Measurements from ENCODE around the gene LTF. TPM values are rescaled to one million over a fixed set of nuclear protein-coding genes. Genes with fewer than 3 reads are reported as not detected.
"Not testable (repeated sequence)": the region's sequence is repeated elsewhere in the genome, so short reads cannot be mapped to it uniquely, and the experiment has no call there.

The LTF gene
- total RNA-seq, 1 donor from 2014 or later: 1.4 TPM

GRCh38 chr3:46498916-46499519 is 34.3 kb upstream of the LTF start:
- H3K27ac ChIP-seq: no peak overlapping the region
- intact Hi-C loops (cut with DNase I): no loop called here
- H3K9me3 ChIP-seq: no peaks in the 10 kb centered on the region
- H3K4me3 ChIP-seq: no peak overlapping the region
- DNase-seq (ENCODE audit: low spot score in 2 of 2): no peak
- H3K27me3 ChIP-seq: no peaks in the 10 kb centered on the region
- no peaks in the 10 kb centered on the region for H3K36me3 ChIP-seq
- H3K4me1 ChIP-seq: no peaks in the 10 kb centered on the region
- TF ChIP-seq CTCF (IDR thresholded peaks at IDR 0.05): no peak

- Histone ChIP-seq H3K27ac (no peak within 1 kb of the TSS), H3K4me3 (no peak within 1 kb of the TSS), H3K36me3 (no peaks in the 10 kb centered on the region), H3K9me3 (no peaks in the 10 kb centered on the region), H3K4me1 (no peaks in the 10 kb centered on the region), H3K27me3 (no peaks in the 10 kb centered on the region)
- DNase-seq (ENCODE audit: low spot score in 2 of 2): no peak
- TF ChIP-seq CTCF (IDR thresholded peaks at IDR 0.05): no peak
- intact Hi-C loops (cut with DNase I): no loop called here
Observed at GRCh38 chr3:46497556-46498265, 33.0 kb upstream of the LTF start, which contains the start of gene RTP3. Gene RTP3, plus strand, starts transcription at chr3:46497976. Its CDS starts 87 bp downstream, at chr3:46498063.

GRCh38 chr3:46496746-46497555 is 32.2 kb upstream of the LTF start:
- peak in 1 of 3 experiments; percentile 11 for TF ChIP-seq CTCF (IDR thresholded peaks at IDR 0.05)
- intact Hi-C loops (cut with DNase I): no loop called here
- Histone ChIP-seq H3K27ac (no peak overlapping the region), H3K9me3 (no peaks in the 10 kb centered on the region), H3K36me3 (no peaks in the 10 kb centered on the region), H3K27me3 (no peaks in the 10 kb centered on the region), H3K4me3 (no peak overlapping the region), H3K4me1 (no peaks in the 10 kb centered on the region)
- no peak for DNase-seq (ENCODE audit: low spot score in 2 of 2)

GRCh38 chr3:46495901-46496456 is 31.3 kb upstream of the LTF start:
- DNase-seq (ENCODE audit: low spot score in 2 of 2): no peak
- no peak for TF ChIP-seq CTCF (IDR thresholded peaks at IDR 0.05)
- H3K9me3 ChIP-seq: no peaks in the 10 kb centered on the region
- no peaks in the 10 kb centered on the region for H3K4me1 ChIP-seq
- no peaks in the 10 kb centered on the region for H3K27me3 ChIP-seq
- H3K4me3 ChIP-seq: no peak overlapping the region
- intact Hi-C loops (cut with DNase I): no loop called here
- no peaks in the 10 kb centered on the region for H3K36me3 ChIP-seq
- H3K27ac ChIP-seq: no peak overlapping the region

- H3K27ac ChIP-seq; DNase-seq (ENCODE audit: low spot score in 2 of 2): not testable (repeated sequence)
Observed at GRCh38 chr3:46494491-46494890, 29.8 kb upstream of the LTF start.

More at GRCh38 chr3:46494491-46494890, 29.8 kb upstream of the LTF start:
- H3K27me3 ChIP-seq; H3K4me1 ChIP-seq; intact Hi-C loops (cut with DNase I); H3K4me3 ChIP-seq; H3K9me3 ChIP-seq; H3K36me3 ChIP-seq: not testable (repeated sequence)

Measured in ascending aorta (tissue), 2 donors.